Uterus (tissue), 2 donors: Measurements from ENCODE around the gene RNF181.
A peak's percentile ranks its signal among the peaks of the same experiment; 100 is the strongest.

Source experiments
- POLR2A ChIP-seq, 2 donors: fragments of 450-650 bp; IDR thresholded peaks; one replicate each; pipeline ENCODE4 v1.6.1; 2016; ENCODE audit warnings: antibody characterized with exemption in 2 of 2, mild to moderate bottlenecking in 1 of 2, moderate library complexity in 1 of 2
- TF ChIP-seq, protein P1 (sequence below), 4 experiments: fragments of 200-600 bp in 2 of 4; fragments of 450-650 bp in 2 of 4; sonication (generic) in 2 of 4; IDR thresholded peaks; one replicate each; pipeline ENCODE4 v1.5.1; 2016 to 2019; ENCODE audit warnings: antibody characterized with exemption in 4 of 4, mild to moderate bottlenecking in 2 of 4, moderate library complexity in 1 of 4

DNA sequence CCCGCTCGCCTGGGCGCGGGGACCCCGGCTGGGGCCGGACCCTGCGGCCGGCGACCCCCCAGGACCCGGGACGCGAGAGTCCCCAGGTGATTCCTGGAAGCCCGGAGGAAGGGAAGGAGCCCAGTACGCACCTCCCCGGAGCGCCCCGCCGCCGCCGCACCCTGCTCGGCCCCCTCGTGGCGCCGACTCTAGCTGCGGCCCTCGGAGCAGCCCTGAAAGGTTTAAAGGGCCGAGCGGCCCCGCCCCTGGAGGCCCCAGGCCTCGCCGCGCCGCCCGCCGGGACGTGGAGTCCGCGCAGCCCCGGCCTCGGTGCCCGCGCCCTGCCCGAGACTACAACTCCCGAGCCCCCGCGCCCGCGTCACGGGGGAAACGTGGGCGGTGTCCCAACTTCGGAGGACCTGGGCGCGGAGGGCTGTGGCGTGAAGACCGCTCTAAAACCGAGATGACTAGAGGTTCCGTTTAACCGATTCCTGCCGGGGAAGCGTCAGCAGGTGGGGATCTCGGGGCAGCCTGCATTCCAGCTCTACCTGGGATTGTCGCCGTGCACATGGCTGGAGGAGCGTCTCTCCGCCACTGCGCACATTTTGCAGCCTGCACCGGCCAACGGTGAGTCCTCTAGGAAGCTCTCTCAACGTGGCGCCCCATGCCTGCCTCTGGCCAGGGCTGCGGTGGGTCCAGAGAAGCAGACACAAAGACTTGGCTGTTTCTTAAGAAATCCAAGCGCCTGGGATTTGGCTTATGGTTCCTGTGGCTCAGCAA is 7.1 kb downstream of the RNF181 start, which contains the start of gene TMEM150A:
- TF ChIP-seq, protein P1, sequence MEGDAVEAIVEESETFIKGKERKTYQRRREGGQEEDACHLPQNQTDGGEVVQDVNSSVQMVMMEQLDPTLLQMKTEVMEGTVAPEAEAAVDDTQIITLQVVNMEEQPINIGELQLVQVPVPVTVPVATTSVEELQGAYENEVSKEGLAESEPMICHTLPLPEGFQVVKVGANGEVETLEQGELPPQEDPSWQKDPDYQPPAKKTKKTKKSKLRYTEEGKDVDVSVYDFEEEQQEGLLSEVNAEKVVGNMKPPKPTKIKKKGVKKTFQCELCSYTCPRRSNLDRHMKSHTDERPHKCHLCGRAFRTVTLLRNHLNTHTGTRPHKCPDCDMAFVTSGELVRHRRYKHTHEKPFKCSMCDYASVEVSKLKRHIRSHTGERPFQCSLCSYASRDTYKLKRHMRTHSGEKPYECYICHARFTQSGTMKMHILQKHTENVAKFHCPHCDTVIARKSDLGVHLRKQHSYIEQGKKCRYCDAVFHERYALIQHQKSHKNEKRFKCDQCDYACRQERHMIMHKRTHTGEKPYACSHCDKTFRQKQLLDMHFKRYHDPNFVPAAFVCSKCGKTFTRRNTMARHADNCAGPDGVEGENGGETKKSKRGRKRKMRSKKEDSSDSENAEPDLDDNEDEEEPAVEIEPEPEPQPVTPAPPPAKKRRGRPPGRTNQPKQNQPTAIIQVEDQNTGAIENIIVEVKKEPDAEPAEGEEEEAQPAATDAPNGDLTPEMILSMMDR (IDR thresholded peaks at IDR 0.05) = peak; percentile 8 to 68 (median 55)
- TF ChIP-seq POLR2A (IDR thresholded peaks at IDR 0.05) = peak; percentile 89 to 91
